ENCODE results near the gene DPH2.

DNA sequence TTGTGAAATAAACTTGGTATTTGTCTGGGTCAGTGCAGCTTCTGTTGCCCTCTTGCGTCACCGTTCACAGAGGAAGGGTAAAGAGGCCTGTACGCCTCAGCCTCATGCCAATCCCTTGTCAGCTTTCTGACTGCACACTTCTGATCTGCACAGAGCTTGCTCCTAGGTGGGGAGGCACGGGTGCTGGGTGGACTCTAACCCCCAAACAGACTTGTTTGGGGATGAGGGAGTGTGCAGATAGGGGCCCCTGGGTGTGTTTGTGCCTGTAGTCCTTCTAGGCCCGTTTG lies 8.4 kb downstream of the DPH2 start:
- TF ChIP-seq, protein P1, sequence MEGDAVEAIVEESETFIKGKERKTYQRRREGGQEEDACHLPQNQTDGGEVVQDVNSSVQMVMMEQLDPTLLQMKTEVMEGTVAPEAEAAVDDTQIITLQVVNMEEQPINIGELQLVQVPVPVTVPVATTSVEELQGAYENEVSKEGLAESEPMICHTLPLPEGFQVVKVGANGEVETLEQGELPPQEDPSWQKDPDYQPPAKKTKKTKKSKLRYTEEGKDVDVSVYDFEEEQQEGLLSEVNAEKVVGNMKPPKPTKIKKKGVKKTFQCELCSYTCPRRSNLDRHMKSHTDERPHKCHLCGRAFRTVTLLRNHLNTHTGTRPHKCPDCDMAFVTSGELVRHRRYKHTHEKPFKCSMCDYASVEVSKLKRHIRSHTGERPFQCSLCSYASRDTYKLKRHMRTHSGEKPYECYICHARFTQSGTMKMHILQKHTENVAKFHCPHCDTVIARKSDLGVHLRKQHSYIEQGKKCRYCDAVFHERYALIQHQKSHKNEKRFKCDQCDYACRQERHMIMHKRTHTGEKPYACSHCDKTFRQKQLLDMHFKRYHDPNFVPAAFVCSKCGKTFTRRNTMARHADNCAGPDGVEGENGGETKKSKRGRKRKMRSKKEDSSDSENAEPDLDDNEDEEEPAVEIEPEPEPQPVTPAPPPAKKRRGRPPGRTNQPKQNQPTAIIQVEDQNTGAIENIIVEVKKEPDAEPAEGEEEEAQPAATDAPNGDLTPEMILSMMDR (IDR thresholded peaks at IDR 0.05): no peak
- no peak for TF ChIP-seq POLR2A (IDR thresholded peaks at IDR 0.05)

All from thyroid gland (tissue), 4 donors.